DOHH2 (cell line): Measurements from ENCODE around the gene GRM4.

Experiments used
- H3F3A ChIP-seq: fragments of 200-600 bp; sonication (generic), shearing (Covaris generic); 2 replicates; pipeline ENCODE4 v1.6.0; 2016; ENCODE audit warnings: antibody characterized with exemption, mild to moderate bottlenecking; ENCODE audit not compliant: control insufficient read depth, insufficient read depth
- H3K27ac ChIP-seq: fragments of 200-600 bp; sonication (generic); 2 replicates; pipeline ENCODE4 v1.5.1; 2014; ENCODE audit warnings: low read depth, mild to moderate bottlenecking, low read length, moderate library complexity
- H3K27me3 ChIP-seq: fragments of 200-600 bp; sonication (generic); 2 replicates; pipeline ENCODE4 v1.6.1; 2014; ENCODE audit warnings: mild to moderate bottlenecking, low read length, mixed read lengths; ENCODE audit not compliant: control insufficient read depth
- H3K36me3 ChIP-seq: fragments of 200-600 bp; sonication (generic); 2 replicates; pipeline ENCODE4 v1.6.1; 2014; ENCODE audit warnings: mild to moderate bottlenecking, low read length, moderate library complexity, mixed read lengths; ENCODE audit not compliant: control insufficient read depth
- H3K4me1 ChIP-seq: fragments of 200-600 bp; sonication (generic); 2 replicates; pipeline ENCODE4 v1.6.1; 2014; ENCODE audit warnings: mild to moderate bottlenecking, low read length, mixed read lengths; ENCODE audit not compliant: control insufficient read depth
- H3K4me2 ChIP-seq: fragments of 200-600 bp; sonication (generic); 2 replicates; pipeline ENCODE4 v1.6.0; 2014; ENCODE audit warnings: mild to moderate bottlenecking, low read length, moderate library complexity
- H3K4me3 ChIP-seq: fragments of 200-600 bp; sonication (generic); 2 replicates; pipeline ENCODE4 v1.5.1; 2014; ENCODE audit warnings: mild to moderate bottlenecking, low read length, mixed read lengths
- H3K79me2 ChIP-seq: fragments of 200-600 bp; sonication (generic); 2 replicates; pipeline ENCODE4 v1.6.1; 2014; ENCODE audit warnings: mild to moderate bottlenecking, low read length, mixed read lengths; ENCODE audit not compliant: control insufficient read depth
- H3K9me2 ChIP-seq: fragments of 200-600 bp; sonication (generic); replicated peaks from 2 replicates; pipeline ENCODE4 v1.6.1; 2014; ENCODE audit warnings: mild to moderate bottlenecking, low read length, mixed read lengths; ENCODE audit not compliant: control insufficient read depth
- H3K9me3 ChIP-seq: fragments of 200-600 bp; sonication (generic); 2 replicates; pipeline ENCODE4 v1.6.1; 2014; ENCODE audit warnings: antibody characterized with exemption, low read length, mixed read lengths; ENCODE audit not compliant: control insufficient read depth, insufficient read depth
- H4K20me1 ChIP-seq: fragments of 200-600 bp; sonication (generic); 2 replicates; pipeline ENCODE4 v1.6.0; 2014; ENCODE audit warnings: low read depth, mild to moderate bottlenecking, antibody characterized with exemption, low read length, moderate library complexity; ENCODE audit not compliant: control insufficient read depth, insufficient read depth
- CTCF ChIP-seq: fragments of 200-600 bp; sonication (generic); IDR thresholded peaks from one replicate; pipeline ENCODE4 v1.5.1; 2014; ENCODE audit warnings: antibody characterized with exemption, mild to moderate bottlenecking, low read depth, low read length; ENCODE audit not compliant: poor library complexity, severe bottlenecking
- EZH2phosphoT487 ChIP-seq: fragments of 200-600 bp; sonication (generic); IDR thresholded peaks from 2 replicates; pipeline ENCODE4 v1.6.1; 2017; ENCODE audit warnings: borderline replicate concordance, mild to moderate bottlenecking, antibody characterized with exemption, low read length, moderate library complexity, mixed read lengths

The GRM4 gene

GRCh38 chr6:33979750-33980149 lies 166.1 kb downstream of the GRM4 start:
- Histone ChIP-seq H3K4me1 (no peaks in the 10 kb centered on the region), H3K4me2 (no peak overlapping the region), H3K79me2 (no peaks in the 10 kb centered on the region), H3F3A (no peaks in the 10 kb centered on the region), H3K9me3 (no peaks in the 10 kb centered on the region), H3K9me2 (no peaks in the 10 kb centered on the region), H3K4me3 (no peak overlapping the region), H3K36me3 (no peaks in the 10 kb centered on the region), H3K27me3 (peaks cover 2% of the 10 kb centered on the region; the same call in 1 of the 2 replicates), H4K20me1 (no peaks in the 10 kb centered on the region), H3K27ac (no peak overlapping the region)
- TF ChIP-seq CTCF (no peak), EZH2phosphoT487 (no peak)

- H3K4me2 ChIP-seq = no peak overlapping the region
- peaks cover 8% of the 10 kb centered on the region; the same call in 1 of the 2 replicates for H3K27me3 ChIP-seq
- H3F3A ChIP-seq = no peaks in the 10 kb centered on the region
- H3K36me3 ChIP-seq = no peaks in the 10 kb centered on the region
- TF ChIP-seq CTCF = no peak
- no peak for TF ChIP-seq EZH2phosphoT487
- no peaks in the 10 kb centered on the region for H3K4me1 ChIP-seq
- H3K4me3 ChIP-seq = no peak overlapping the region
- H3K9me3 ChIP-seq = no peaks in the 10 kb centered on the region
- H3K27ac ChIP-seq = no peak overlapping the region
- no peaks in the 10 kb centered on the region for H4K20me1 ChIP-seq
- H3K79me2 ChIP-seq = no peaks in the 10 kb centered on the region
- no peaks in the 10 kb centered on the region for H3K9me2 ChIP-seq
These were observed 167.3 kb downstream of the GRM4 start for GRCh38 chr6:33978412-33979150.

GRCh38 chr6:33977606-33978411 lies 168.1 kb downstream of the GRM4 start:
- Histone ChIP-seq H3K4me2 (no peak overlapping the region), H3F3A (no peaks in the 10 kb centered on the region), H3K27ac (no peak overlapping the region), H3K4me1 (no peaks in the 10 kb centered on the region), H3K36me3 (no peaks in the 10 kb centered on the region), H3K9me2 (no peaks in the 10 kb centered on the region), H3K79me2 (no peaks in the 10 kb centered on the region), H4K20me1 (no peaks in the 10 kb centered on the region), H3K27me3 (peaks cover 8% of the 10 kb centered on the region; the same call in 1 of the 2 replicates), H3K4me3 (no peak overlapping the region), H3K9me3 (no peaks in the 10 kb centered on the region)
- TF ChIP-seq CTCF (no peak), EZH2phosphoT487 (no peak)
